Stimulated activated CD4-positive, alpha-beta T cell treated with anti-CD3 and anti-CD28 coated beads, Interleukin-15, amount 100 ng/mL, for 24 hours (primary cell): ENCODE results near the gene ZNF735.
"Not testable (repeated sequence)": the region's sequence is repeated elsewhere in the genome, so short reads cannot be mapped to it uniquely, and the experiment has no call there.

ENCODE experiments used
- DNase-seq: peaks from one replicate; pipeline ENCODE4 v3.0.0-alpha.2; 2020

The ZNF735 gene

GRCh38 chr7:64206903-64207302 is at the start of gene ZNF735:
TSS of gene ZNF735 (plus strand) at chr7:64207203. CDS start at chr7:64207203, 0 bp downstream.
- no peak for DNase-seq

- DNase-seq: not testable (repeated sequence)
Observed at GRCh38 chr7:64170974-64171373, 36.0 kb upstream of the ZNF735 start.

GRCh38 chr7:64174328-64174727 is 32.7 kb upstream of the ZNF735 start:
- DNase-seq: no peak

GRCh38 chr7:64174941-64175340 is 32.1 kb upstream of the ZNF735 start:
- no peak for DNase-seq

GRCh38 chr7:64180989-64181388 is 26.0 kb upstream of the ZNF735 start:
- peak; percentile 16 for DNase-seq

- DNase-seq: no peak
Observed at GRCh38 chr7:64181586-64181985, 25.4 kb upstream of the ZNF735 start.

GRCh38 chr7:64182036-64182790 is 24.8 kb upstream of the ZNF735 start:
- no peak for DNase-seq

GRCh38 chr7:64183126-64183742 is 23.8 kb upstream of the ZNF735 start:
- DNase-seq: peak; percentile 54

- DNase-seq: no peak
Observed at GRCh38 chr7:64183827-64184372, 23.1 kb upstream of the ZNF735 start.

GRCh38 chr7:64184376-64184775 is 22.6 kb upstream of the ZNF735 start:
- DNase-seq: no peak

GRCh38 chr7:64187408-64187807 is 19.6 kb upstream of the ZNF735 start:
- no peak for DNase-seq

GRCh38 chr7:64192148-64192704 is 14.8 kb upstream of the ZNF735 start:
- no peak for DNase-seq

GRCh38 chr7:64192775-64193174 is 14.2 kb upstream of the ZNF735 start:
- no peak for DNase-seq

GRCh38 chr7:64219710-64220298 is 12.8 kb downstream of the ZNF735 start:
- not testable (repeated sequence) for DNase-seq

GRCh38 chr7:64223366-64223765 is 16.4 kb downstream of the ZNF735 start:
- no peak for DNase-seq

GRCh38 chr7:64228174-64228573 is 21.2 kb downstream of the ZNF735 start, which contains the start of gene ZNF679:
TSS of gene ZNF679 (plus strand) at chr7:64228474. CDS start at chr7:64249118, 20,644 bp downstream.
- DNase-seq: not testable (repeated sequence)

GRCh38 chr7:64266341-64266919 is 59.4 kb downstream of the ZNF735 start:
- no peak for DNase-seq
